Omental fat pad (tissue), 4 donors: ENCODE measurements around the gene KCNMB2. TPM values are rescaled to one million over a fixed set of nuclear protein-coding genes. Genes with fewer than 3 reads are reported as not detected.

Experiments used
- ATAC-seq: fragments of 150-250 bp; one replicate; pipeline ENCODE4 v1.9.1; 2016; ENCODE audit warnings: mild to moderate bottlenecking, moderate library complexity; ENCODE audit not compliant: low FRiP score
- DNase-seq: peaks from one replicate; pipeline ENCODE4 v3.0.0-alpha.2; 2019; ENCODE audit warnings: low spot score
- CTCF ChIP-seq, 3 donors: fragments of 450-650 bp; IDR thresholded peaks; one replicate each; pipeline ENCODE4 v1.5.1; 2016 to 2017; ENCODE audit warnings: antibody characterized with exemption in 3 of 3, mild to moderate bottlenecking in 3 of 3, moderate library complexity in 2 of 3
- total RNA-seq, 4 donors: library from RNA; depleted of rRNA; stranded (reverse); fragments of >200 nt; gene quantifications; one replicate each; pipeline ENCODE4 v1.1.0, GENCODE V29; 2016

The KCNMB2 gene
- total RNA-seq, 4 donors from 2014 or later: 0.24 to 0.65 TPM; not detected in 2

DNA sequence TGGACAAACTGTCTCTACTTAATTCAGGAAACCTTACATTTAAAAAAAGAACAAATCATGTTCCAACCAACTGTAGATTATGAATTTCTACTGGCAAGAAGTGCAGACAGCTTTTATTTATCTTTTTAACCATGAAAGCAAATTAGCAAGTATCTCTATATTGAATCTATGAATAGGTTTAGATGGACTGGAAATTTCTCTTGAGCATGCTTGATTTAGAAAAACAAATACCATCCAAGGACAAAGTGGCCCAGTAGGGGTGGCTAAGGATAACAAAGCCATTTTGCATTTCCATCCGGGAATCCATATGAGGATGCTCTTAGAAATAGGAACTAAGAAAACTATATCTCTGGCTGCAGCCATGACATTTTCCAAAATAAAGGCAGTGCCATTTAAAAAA is 150.6 kb downstream of the KCNMB2 start:
- TF ChIP-seq CTCF (IDR thresholded peaks at IDR 0.05): no peak
- no peak for ATAC-seq

GRCh38 chr3:178690571-178690970 is 154.3 kb downstream of the KCNMB2 start:
- DNase-seq (no peak), ATAC-seq (no peak)
- no peak for TF ChIP-seq CTCF (IDR thresholded peaks at IDR 0.05)

More for the DNA sequence above, 150.6 kb downstream of the KCNMB2 start:
- no peak for DNase-seq

DNA sequence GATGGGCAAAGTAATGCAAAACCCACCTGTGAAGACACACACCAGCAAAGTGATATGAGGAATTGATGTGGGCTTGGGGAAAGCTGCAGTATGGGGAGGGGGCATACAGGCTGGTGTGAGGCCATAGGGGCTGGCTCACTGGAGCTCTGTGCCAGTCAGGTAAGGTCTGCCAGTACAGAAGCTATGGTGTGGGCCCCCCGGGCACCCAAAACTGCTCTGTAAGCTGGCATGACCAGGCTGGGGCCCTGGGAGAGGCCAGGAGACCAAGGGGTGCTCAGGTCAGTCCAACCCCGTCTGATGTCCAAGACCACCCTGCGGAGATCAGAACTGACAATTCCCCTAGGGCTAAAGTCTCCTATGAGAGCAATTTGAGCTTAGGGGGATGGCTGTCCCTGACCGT is 163.1 kb downstream of the KCNMB2 start:
- ATAC-seq: no peak
- TF ChIP-seq CTCF (IDR thresholded peaks at IDR 0.05): no peak

DNA sequence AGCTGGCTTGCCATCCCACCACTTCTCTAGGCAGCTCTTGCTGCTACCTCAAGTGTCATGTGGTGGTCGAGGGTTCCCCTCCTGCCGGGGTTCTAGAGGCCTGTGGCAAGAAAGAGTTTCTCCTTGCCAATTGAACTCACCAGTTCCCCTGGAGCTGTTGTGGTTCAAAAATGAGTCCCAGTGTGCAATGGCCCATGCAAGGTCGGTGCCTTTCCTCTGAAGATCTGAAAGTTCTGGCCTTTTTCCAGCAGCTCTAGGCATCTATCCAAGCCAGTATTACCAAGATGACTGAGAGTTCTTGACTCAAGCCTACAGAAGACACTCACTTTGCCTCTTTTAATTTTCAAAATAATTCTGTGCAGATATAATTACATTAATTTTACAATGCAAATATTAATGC is 163.6 kb downstream of the KCNMB2 start:
- ATAC-seq (no peak), DNase-seq (no peak)
- no peak for TF ChIP-seq CTCF (IDR thresholded peaks at IDR 0.05)

More for the DNA sequence above, 163.1 kb downstream of the KCNMB2 start:
- DNase-seq: no peak

DNA sequence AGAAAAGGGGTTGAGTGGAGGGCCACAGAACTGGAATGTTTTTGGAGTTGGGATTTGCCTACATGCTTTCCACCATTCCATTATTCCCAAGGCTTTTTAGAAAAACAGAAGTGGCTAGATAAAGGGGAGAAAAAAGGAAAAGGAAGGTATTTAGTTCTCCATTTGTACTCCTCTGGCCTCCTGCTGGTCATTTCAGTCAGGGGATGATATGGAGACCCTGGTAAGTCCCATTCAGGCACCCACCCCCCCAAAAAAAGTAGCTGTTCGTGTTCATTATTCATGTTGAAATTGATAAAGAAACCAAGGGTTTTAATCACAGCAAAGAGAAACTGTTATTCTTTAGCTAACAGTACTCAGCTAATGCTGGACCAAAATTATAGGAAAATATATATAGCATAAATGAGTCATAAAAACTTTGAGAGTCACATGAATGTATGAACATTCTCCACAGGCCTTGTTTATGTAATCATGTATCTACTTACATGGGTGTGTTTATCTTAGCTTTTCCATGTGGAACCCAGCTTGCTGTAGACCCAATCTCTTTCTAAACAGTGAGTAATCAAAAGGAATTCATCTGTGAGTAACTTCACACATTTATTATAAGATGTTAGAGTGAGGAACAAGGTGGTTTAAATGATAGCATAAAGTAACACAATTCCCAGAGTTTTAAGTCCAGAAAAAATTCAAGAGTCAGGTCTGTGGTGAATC is 167.2 kb downstream of the KCNMB2 start:
- DNase-seq (no peak), ATAC-seq (no peak)
- TF ChIP-seq CTCF (IDR thresholded peaks at IDR 0.05): no peak

- DNase-seq (no peak), ATAC-seq (no peak)
- no peak for TF ChIP-seq CTCF (IDR thresholded peaks at IDR 0.05)
These were observed 169.7 kb downstream of the KCNMB2 start for GRCh38 chr3:178705925-178706324.

DNA sequence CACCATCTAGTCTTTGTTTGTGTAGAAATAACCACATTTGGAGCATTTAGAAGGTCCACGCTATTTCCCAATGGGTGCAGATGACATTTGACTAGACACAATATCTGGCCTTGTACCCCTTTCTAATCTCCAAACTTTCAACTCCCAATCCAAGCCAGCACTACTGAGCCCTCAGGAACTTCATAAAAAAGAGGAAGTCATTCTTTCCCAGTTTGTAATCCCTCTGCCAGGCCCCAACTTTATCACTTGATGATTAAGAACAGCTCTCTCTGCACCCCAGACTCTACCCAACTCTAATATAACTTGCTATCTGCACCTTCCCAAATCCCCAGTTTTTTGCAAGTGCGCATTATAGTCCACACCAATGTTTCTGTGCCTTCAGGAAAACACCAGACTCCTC is 170.2 kb downstream of the KCNMB2 start:
- TF ChIP-seq CTCF (IDR thresholded peaks at IDR 0.05): no peak
- ATAC-seq (no peak), DNase-seq (no peak)
